GM06990 (cell line): Measurements from ENCODE around the gene OR1E1.
"Not testable (repeated sequence)": the region's sequence is repeated elsewhere in the genome, so short reads cannot be mapped to it uniquely, and the experiment has no call there.

Experiments
- DNase-seq: peaks from one replicate; pipeline ENCODE4 v3.0.0-alpha.2; 2011; ENCODE audit not compliant: insufficient read length; ENCODE audit errors: extremely low read depth
- H3K27me3 ChIP-seq: replicated peaks from 2 replicates; pipeline ENCODE4 v1.6.0; 2011; ENCODE audit warnings: low read length; ENCODE audit not compliant: control insufficient read depth, insufficient read depth
- H3K36me3 ChIP-seq: 2 replicates; pipeline ENCODE4 v1.5.1; 2011; ENCODE audit warnings: low read length; ENCODE audit not compliant: control insufficient read depth, insufficient read depth
- H3K4me3 ChIP-seq: replicated peaks from 2 replicates; pipeline ENCODE4 v1.5.1; 2011; ENCODE audit warnings: low read depth, mild to moderate bottlenecking, control low read depth, low read length
- CTCF ChIP-seq: IDR thresholded peaks from 2 replicates; pipeline ENCODE4 v1.5.1; 2011; ENCODE audit warnings: low read length, control low read depth, mild to moderate bottlenecking, inconsistent platforms; ENCODE audit not compliant: insufficient read depth, poor library complexity, severe bottlenecking

Gene OR1E1

GRCh38 chr17:3389791-3390190 is 8.4 kb downstream of the OR1E1 start:
- DNase-seq, result no peak
- Histone ChIP-seq H3K4me3 (no peak overlapping the region), H3K27me3 (no peaks in the 10 kb centered on the region), H3K36me3 (no peaks in the 10 kb centered on the region)
- no peak for TF ChIP-seq CTCF

- no peak for TF ChIP-seq CTCF
- no peaks in the 10 kb centered on the region for H3K36me3 ChIP-seq
- no peaks in the 10 kb centered on the region; the same call in 1 of the 2 replicates for H3K27me3 ChIP-seq
- DNase-seq, result no peak
- no peak within 1 kb of the TSS for H3K4me3 ChIP-seq
Observed at GRCh38 chr17:3385869-3386816, 12.1 kb downstream of the OR1E1 start, which contains the start of gene OR3A2. Gene OR3A2, minus strand, starts transcription at chr17:3386308.

GRCh38 chr17:3381957-3382356 is 16.3 kb downstream of the OR1E1 start:
- H3K27me3 ChIP-seq, result no peaks in the 10 kb centered on the region; the same call in 1 of the 2 replicates

GRCh38 chr17:3378321-3378720 is 19.9 kb downstream of the OR1E1 start:
- TF ChIP-seq CTCF, result no peak
- Histone ChIP-seq H3K4me3 (no peak overlapping the region), H3K27me3 (no peaks in the 10 kb centered on the region), H3K36me3 (no peaks in the 10 kb centered on the region)
- no peak for DNase-seq

More at GRCh38 chr17:3381957-3382356, 16.3 kb downstream of the OR1E1 start:
- Histone ChIP-seq H3K4me3 (no peak overlapping the region), H3K36me3 (no peaks in the 10 kb centered on the region)
- no peak for TF ChIP-seq CTCF
- DNase-seq, result no peak

- H3K27me3 ChIP-seq, H3K4me3 ChIP-seq, H3K36me3 ChIP-seq, DNase-seq: not testable (repeated sequence)
Observed at GRCh38 chr17:3371167-3371566, 27.0 kb downstream of the OR1E1 start.
